ENCODE results near the gene ATAD2B. TPM values are rescaled to one million over a fixed set of nuclear protein-coding genes. Genes with fewer than 3 reads are reported as not detected.

Gene ATAD2B
- total RNA-seq, 1 experiment from 2014 or later, result 28.5 TPM

- Histone ChIP-seq H3K36me3 (ENCODE audit: insufficient read depth, low read length, poor library complexity, severe bottlenecking) (peaks cover 28% of the 10 kb centered on the region), H3K4me3 (ENCODE audit: low read depth, low read length, poor library complexity, severe bottlenecking) (no peak overlapping the region), H3K27me3 (replicated peaks; ENCODE audit: insufficient read depth, low read depth, low read length, poor library complexity) (no peaks in the 10 kb centered on the region), H3K9me3 (ENCODE audit: low read depth, low read length, poor library complexity, severe bottlenecking) (no peaks in the 10 kb centered on the region), H3K27ac (ENCODE audit: low read depth, low read length, poor library complexity, severe bottlenecking) (no peak overlapping the region), H3K4me1 (ENCODE audit: insufficient read depth, low read length, poor library complexity, severe bottlenecking) (no peaks in the 10 kb centered on the region)
- no peak for DNase-seq (ENCODE audit: low spot score)
- ChIA-PET CTCF (no interaction called here), POLR2A (ENCODE audit: low non-redundant PET) (interaction anchor here (0.7 kb wide), 1 partner anchor 56 kb away, joined by 3 read pairs; the partner anchor contains the start of gene ATAD2B)
- no TSS peak for BruUV-seq (replicated peaks)
- intact Hi-C loops (cut with micrococcal nuclease; ENCODE audit: unreplicated experiment), result no loop called here
- TF ChIP-seq CTCF (conservative IDR thresholded peaks at IDR 0.05; ENCODE audit: low read depth, low read length), result no peak
- TF ChIP-seq EZH2 (IDR thresholded peaks at IDR 0.05; ENCODE audit: borderline replicate concordance, low read depth, low read length, poor library complexity, severe bottlenecking), result no peak
Measured at GRCh38 chr2:23871206-23871605, 55.7 kb downstream of the ATAD2B start.

- Histone ChIP-seq H3K4me1 (ENCODE audit: insufficient read depth, low read length, poor library complexity, severe bottlenecking) (no peaks in the 10 kb centered on the region), H3K9me3 (ENCODE audit: low read depth, low read length, poor library complexity, severe bottlenecking) (no peaks in the 10 kb centered on the region), H3K27me3 (replicated peaks; ENCODE audit: insufficient read depth, low read depth, low read length, poor library complexity) (no peaks in the 10 kb centered on the region), H3K4me3 (ENCODE audit: low read depth, low read length, poor library complexity, severe bottlenecking) (no peak overlapping the region), H3K27ac (ENCODE audit: low read depth, low read length, poor library complexity, severe bottlenecking) (no peak overlapping the region), H3K36me3 (ENCODE audit: insufficient read depth, low read length, poor library complexity, severe bottlenecking) (peaks cover 28% of the 10 kb centered on the region)
- no peak for DNase-seq (ENCODE audit: low spot score)
- CTCF ChIA-PET, result no interaction called here
- intact Hi-C loops (cut with micrococcal nuclease; ENCODE audit: unreplicated experiment), result no loop called here
- TF ChIP-seq CTCF (conservative IDR thresholded peaks at IDR 0.05; ENCODE audit: low read depth, low read length) (no peak), EZH2 (IDR thresholded peaks at IDR 0.05; ENCODE audit: borderline replicate concordance, low read depth, low read length, poor library complexity, severe bottlenecking) (no peak)
- BruUV-seq (replicated peaks), result no TSS peak
- POLR2A ChIA-PET (ENCODE audit: low non-redundant PET), result no interaction called here
Measured at GRCh38 chr2:23867449-23867848, 59.5 kb downstream of the ATAD2B start.

- no peak for DNase-seq (ENCODE audit: low spot score)
- Histone ChIP-seq H3K4me1 (ENCODE audit: insufficient read depth, low read length, poor library complexity, severe bottlenecking) (no peaks in the 10 kb centered on the region), H3K27me3 (replicated peaks; ENCODE audit: insufficient read depth, low read depth, low read length, poor library complexity) (no peaks in the 10 kb centered on the region), H3K36me3 (ENCODE audit: insufficient read depth, low read length, poor library complexity, severe bottlenecking) (peaks cover 21% of the 10 kb centered on the region), H3K27ac (ENCODE audit: low read depth, low read length, poor library complexity, severe bottlenecking) (no peak overlapping the region), H3K4me3 (ENCODE audit: low read depth, low read length, poor library complexity, severe bottlenecking) (no peak overlapping the region), H3K9me3 (ENCODE audit: low read depth, low read length, poor library complexity, severe bottlenecking) (no peaks in the 10 kb centered on the region)
- TF ChIP-seq CTCF (conservative IDR thresholded peaks at IDR 0.05; ENCODE audit: low read depth, low read length), result no peak
- no peak for TF ChIP-seq EZH2 (IDR thresholded peaks at IDR 0.05; ENCODE audit: borderline replicate concordance, low read depth, low read length, poor library complexity, severe bottlenecking)
- ChIA-PET CTCF (no interaction called here), POLR2A (ENCODE audit: low non-redundant PET) (no interaction called here)
- BruUV-seq (replicated peaks), result no TSS peak
- intact Hi-C loops (cut with micrococcal nuclease; ENCODE audit: unreplicated experiment), result no loop called here
Measured at GRCh38 chr2:23862716-23863426, 64.1 kb downstream of the ATAD2B start.

All from A673 (cell line).